T-cell (primary cell): ENCODE results near the gene HCAR2. TPM values are rescaled to one million over a fixed set of nuclear protein-coding genes. Genes with fewer than 3 reads are reported as not detected.
"Not testable (repeated sequence)": the region's sequence is repeated elsewhere in the genome, so short reads cannot be mapped to it uniquely, and the experiment has no call there.

Experiments used
- ATAC-seq, 4 experiments: fragments of 200-7000 bp in 3 of 4; fragments of 150-1000 bp in 1 of 4; cut with Tn5 transposase; replicated peaks in 1 of 4; 1 replicate in 3 of 4; 2 replicates in 1 of 4; pipeline ENCODE4 v1.10.0; 2021; ENCODE audit warnings: moderate library complexity in 3 of 4, mild to moderate bottlenecking in 2 of 4, moderate number of reproducible peaks in 1 of 4
- CTCF ChIA-PET, 2 donors: fragments of 300-600 bp; sonication (Branson Sonifier 250); formaldehyde crosslinking; loops; one replicate each; lab custom pipeline; 2022; ENCODE audit warnings: antibody characterized with exemption in 2 of 2; lab: Charles Lee
- POLR2A ChIA-PET, 2 donors: fragments of 300-600 bp; sonication (Branson Sonifier 250); formaldehyde crosslinking; loops; one replicate each; lab custom pipeline; 2022; ENCODE audit warnings: antibody characterized with exemption in 2 of 2; lab: Charles Lee
- DNase-seq, 35 experiments: peaks; one replicate each; pipeline versions ENCODE4 v3.0.0 to v3.0.0-alpha.2; 2013 to 2023
- H3K27ac ChIP-seq: one replicate; pipeline ENCODE4 v1.5.1; 2013; ENCODE audit warnings: low read length
- H3K27me3 ChIP-seq, 2 experiments: replicated peaks in 1 of 2; 1 replicate in 1 of 2; 2 replicates in 1 of 2; pipeline versions ENCODE4 v1.6.1 to v1.7.0; 2013; ENCODE audit warnings: low read length in 1 of 2, mixed read lengths in 1 of 2; ENCODE audit not compliant: control insufficient read depth in 2 of 2, insufficient read depth in 2 of 2; ENCODE audit errors: extremely low read depth in 1 of 2
- H3K36me3 ChIP-seq, 2 donors: 1 replicate in 1 of 2; 2 replicates in 1 of 2; pipeline versions ENCODE4 v1.6.1 to v1.7.0; 2013; ENCODE audit warnings: low read length in 1 of 2; ENCODE audit not compliant: control insufficient read depth in 2 of 2, insufficient read depth in 1 of 2; ENCODE audit errors: extremely low read depth in 1 of 2
- H3K4me1 ChIP-seq, 2 experiments: 1 replicate in 1 of 2; 2 replicates in 1 of 2; pipeline versions ENCODE4 v1.6.1 to v1.7.0; 2013; ENCODE audit warnings: low read length in 2 of 2, mixed read lengths in 1 of 2; ENCODE audit not compliant: insufficient read depth in 2 of 2, control insufficient read depth in 1 of 2; ENCODE audit errors: extremely low read depth in 1 of 2
- H3K4me3 ChIP-seq, 2 donors: 1 replicate in 1 of 2; 2 replicates in 1 of 2; pipeline versions ENCODE4 v1.5.1 to v1.7.0; 2013; ENCODE audit warnings: mild to moderate bottlenecking in 2 of 2, low read length in 1 of 2, moderate library complexity in 1 of 2; ENCODE audit not compliant: control insufficient read depth in 1 of 2; ENCODE audit errors: extremely low read depth in 1 of 2
- H3K9me3 ChIP-seq: 2 replicates; pipeline ENCODE4 v1.7.0; 2013
- H3K27ac Mint-ChIP-seq, 2 donors: one replicate each; pipeline ENCODE4 v1.8.0; 2020 to 2021; ENCODE audit warnings: mild to moderate bottlenecking in 2 of 2, mixed read lengths in 2 of 2
- H3K27me3 Mint-ChIP-seq, 2 donors: one replicate each; pipeline ENCODE4 v1.8.0; 2021 to 2022; ENCODE audit warnings: mixed read lengths in 2 of 2
- H3K36me3 Mint-ChIP-seq: one replicate; pipeline ENCODE4 v1.8.0; 2021; ENCODE audit warnings: mixed read lengths
- H3K4me1 Mint-ChIP-seq, 3 donors: one replicate each; pipeline ENCODE4 v1.8.0; 2020 to 2022; ENCODE audit warnings: mixed read lengths in 3 of 3, mild to moderate bottlenecking in 1 of 3
- H3K4me3 Mint-ChIP-seq, 3 donors: one replicate each; pipeline ENCODE4 v1.8.0; 2020 to 2022; ENCODE audit warnings: mild to moderate bottlenecking in 3 of 3, mixed read lengths in 3 of 3, moderate library complexity in 3 of 3
- H3K9me3 Mint-ChIP-seq, 3 donors: one replicate each; pipeline ENCODE4 v1.8.0; 2020 to 2022; ENCODE audit warnings: mixed read lengths in 3 of 3
- WGBS: methylation state at CpG from one replicate; pipeline ENCODE4 v1.1.5; 2013; ENCODE audit warnings: missing lambda C conversion rate; ENCODE audit not compliant: insufficient coverage; 5-methylcytosine and 5-hydroxymethylcytosine counted together
- total RNA-seq, 35 experiments: library from RNA in 6 of 35; stranded (reverse) in 6 of 35; fragments of 120-200 nt in 1 of 35; gene quantifications; one replicate each; pipeline versions ENCODE4 v1.2.1 to v1.2.4 and lab custom pipeline; 2013 to 2026

Gene HCAR2
- total RNA-seq, 5 donors from 2014 or later (not counting 1 experiment from before 2014, with no cell fraction given), result 0.23 TPM; not detected in 4

DNA sequence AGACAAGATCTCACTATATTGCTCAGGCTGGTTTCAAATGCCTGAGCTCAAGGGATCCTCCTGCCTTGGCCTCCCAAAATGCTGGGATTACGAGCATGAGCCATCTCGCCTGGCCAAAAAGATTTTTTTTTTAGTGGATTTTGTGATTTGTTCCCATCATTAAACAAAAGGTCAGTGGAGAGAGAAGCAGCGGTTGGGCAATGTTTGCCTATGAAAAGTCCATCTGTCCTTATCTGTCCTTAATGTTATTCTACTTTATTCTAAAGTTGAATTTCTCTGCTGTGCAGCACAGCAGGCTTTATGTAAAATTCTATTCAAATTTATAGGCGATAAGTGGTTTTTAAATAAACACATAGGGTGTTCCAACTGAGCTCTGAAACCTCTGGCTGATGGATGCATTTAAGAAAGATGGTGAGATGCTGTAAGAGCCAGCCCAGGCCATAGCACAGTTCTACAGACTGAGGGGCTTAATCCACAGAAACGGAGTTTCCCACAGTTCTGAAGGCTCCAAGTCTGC, 18.8 kb downstream of the HCAR2 start:
- Mint-ChIP-seq H3K9me3 (no peaks in the 10 kb centered on the region), H3K4me1 (no peaks in the 10 kb centered on the region), H3K4me3 (no peak overlapping the region), H3K36me3 (no peaks in the 10 kb centered on the region), H3K27me3 (no peaks in the 10 kb centered on the region), H3K27ac (no peak overlapping the region)
- H3K27me3 ChIP-seq, result no peaks in the 10 kb centered on the region
- H3K4me3 ChIP-seq, result no peak overlapping the region
- no peak overlapping the region for H3K27ac ChIP-seq
- H3K9me3 ChIP-seq, result no peaks in the 10 kb centered on the region
- ATAC-seq, result no peak
- WGBS, result 92% methylated on average over 1 of the region's 5 CpGs
- DNase-seq, result no peak
- no peaks in the 10 kb centered on the region for H3K36me3 ChIP-seq
- POLR2A ChIA-PET, result no interaction called here
- CTCF ChIA-PET, result interaction anchor here in 1 of 2 donors (0.6 kb wide), 1 partner anchor 9 kb away, joined by 3 read pairs; no protein-coding TSS in a partner anchor
- H3K4me1 ChIP-seq, result no peaks in the 10 kb centered on the region

DNA sequence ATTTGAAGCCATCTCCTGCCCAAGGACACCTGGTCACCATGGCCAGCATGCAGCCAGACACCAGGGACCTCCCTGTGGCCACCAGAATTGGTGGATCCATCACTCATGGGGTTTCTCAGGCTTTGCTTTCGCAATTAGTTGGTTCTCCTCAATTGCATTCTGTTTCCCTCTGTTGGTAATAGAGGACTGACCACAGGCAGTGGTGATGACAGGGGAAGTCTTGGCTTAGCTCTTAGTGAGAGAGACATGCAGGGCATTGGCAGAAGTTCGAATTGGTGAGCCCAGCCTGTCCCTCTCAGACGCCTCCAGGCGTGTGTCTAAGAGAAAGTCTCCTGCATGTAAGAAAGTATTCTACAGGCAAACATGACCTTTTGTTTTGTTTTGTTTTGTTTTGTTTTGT, 21.3 kb downstream of the HCAR2 start:
- Mint-ChIP-seq H3K9me3 (no peaks in the 10 kb centered on the region), H3K4me3 (no peak overlapping the region), H3K4me1 (no peaks in the 10 kb centered on the region), H3K27me3 (peaks cover 3 to 4% of the 10 kb centered on the region in 2 donors), H3K27ac (no peak overlapping the region), H3K36me3 (no peaks in the 10 kb centered on the region)
- H3K27ac ChIP-seq, result no peak overlapping the region
- ChIA-PET POLR2A (no interaction called here), CTCF (no interaction called here)
- ATAC-seq (no peak), DNase-seq (peak in 1 of 35 experiments; percentile 17)
- 82% methylated on average over 3 of the region's 4 CpGs for WGBS
- H3K36me3 ChIP-seq, result no peaks in the 10 kb centered on the region
- no peaks in the 10 kb centered on the region for H3K9me3 ChIP-seq
- H3K4me1 ChIP-seq, result no peaks in the 10 kb centered on the region
- no peak overlapping the region for H3K4me3 ChIP-seq
- peaks cover 0 to 9% of the 10 kb centered on the region in 2 experiments for H3K27me3 ChIP-seq

DNA sequence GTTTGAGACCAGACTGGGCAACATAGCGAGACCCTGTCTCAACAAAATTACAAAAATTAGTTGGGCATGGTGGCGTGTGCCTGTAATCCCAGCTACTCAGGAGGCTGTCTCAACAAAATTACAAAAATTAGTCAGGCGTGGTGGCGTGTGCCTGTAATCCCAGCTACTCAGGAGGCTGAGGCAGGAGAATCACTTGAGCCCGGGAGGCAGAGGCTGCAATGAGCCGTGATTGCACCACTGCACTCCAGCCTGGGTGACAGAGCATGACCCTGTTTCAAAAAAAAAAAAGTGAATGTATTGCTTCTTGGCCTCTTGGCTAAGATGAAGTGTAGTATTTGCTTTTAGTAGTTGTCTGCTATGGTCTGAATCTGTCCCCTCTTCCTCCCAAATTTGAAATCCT, 22.2 kb downstream of the HCAR2 start:
- DNase-seq, H3K4me3 Mint-ChIP-seq, H3K27me3 Mint-ChIP-seq, CTCF ChIA-PET, POLR2A ChIA-PET, H3K4me1 ChIP-seq, ATAC-seq, H3K4me1 Mint-ChIP-seq, H3K9me3 ChIP-seq, H3K36me3 ChIP-seq, H3K9me3 Mint-ChIP-seq, H3K27ac ChIP-seq, H3K27ac Mint-ChIP-seq, H3K36me3 Mint-ChIP-seq, H3K4me3 ChIP-seq: not testable (repeated sequence)
- WGBS, result 93% methylated on average over 4 of the region's 6 CpGs
- H3K27me3 ChIP-seq, result peaks cover 0 to 12% of the 10 kb centered on the region in 2 experiments

DNA sequence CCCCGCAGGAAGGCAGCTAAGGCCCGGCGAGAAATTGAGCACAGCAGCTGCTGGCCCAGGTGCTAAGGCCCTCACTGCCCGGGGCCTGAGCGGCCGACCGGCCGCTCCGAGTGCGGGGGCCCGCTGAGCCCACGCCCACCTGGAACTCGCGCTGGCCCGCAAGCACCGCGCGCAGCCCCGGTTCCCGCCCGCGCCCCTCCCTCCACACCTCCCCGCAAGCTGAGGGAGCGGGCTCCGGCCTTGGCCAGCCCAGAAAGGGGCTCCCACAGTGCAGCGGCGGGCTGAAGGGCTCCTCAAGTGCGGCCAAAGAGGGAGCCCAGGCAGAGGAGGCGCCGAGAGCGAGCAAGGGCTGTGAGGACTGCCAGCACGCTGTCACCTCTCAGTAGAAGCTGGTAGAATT, 26.4 kb downstream of the HCAR2 start:
- ATAC-seq, H3K36me3 Mint-ChIP-seq, CTCF ChIA-PET, DNase-seq, H3K9me3 ChIP-seq, H3K4me3 Mint-ChIP-seq, POLR2A ChIA-PET, H3K36me3 ChIP-seq, H3K9me3 Mint-ChIP-seq, H3K4me1 ChIP-seq, H3K27ac Mint-ChIP-seq, H3K4me1 Mint-ChIP-seq, H3K27ac ChIP-seq, H3K4me3 ChIP-seq: not testable (repeated sequence)
- peaks cover 0 to 21% of the 10 kb centered on the region in 2 experiments for H3K27me3 ChIP-seq
- 94% methylated on average over 15 of the region's 32 CpGs for WGBS
- peaks cover 4 to 11% of the 10 kb centered on the region in 2 donors for H3K27me3 Mint-ChIP-seq

DNA sequence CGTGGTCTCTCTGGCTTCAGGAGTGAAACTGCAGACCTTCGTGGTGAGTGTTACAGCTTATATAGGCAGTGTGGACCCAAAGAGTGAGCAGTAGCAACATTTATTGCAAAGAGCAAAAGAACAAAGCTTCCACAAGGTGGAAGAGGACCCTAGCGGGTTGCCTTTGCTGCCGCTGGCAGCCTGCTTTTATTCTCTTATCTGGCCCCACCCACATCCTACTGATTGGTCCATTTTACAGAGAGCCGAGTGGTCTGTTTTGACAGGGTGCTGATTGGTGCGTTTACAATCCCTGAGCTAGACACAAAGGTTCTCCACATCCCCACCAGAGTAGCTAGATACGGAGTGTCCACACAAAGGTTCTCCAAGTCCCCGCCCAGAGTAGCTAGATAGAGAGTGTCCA, 27.1 kb downstream of the HCAR2 start:
- H3K27me3 Mint-ChIP-seq, result peaks cover 4 to 11% of the 10 kb centered on the region in 2 donors
- H3K9me3 Mint-ChIP-seq, H3K27ac ChIP-seq, H3K4me1 ChIP-seq, DNase-seq, H3K27ac Mint-ChIP-seq, H3K9me3 ChIP-seq, H3K36me3 ChIP-seq, H3K4me3 Mint-ChIP-seq, H3K4me1 Mint-ChIP-seq, ATAC-seq, POLR2A ChIA-PET, H3K4me3 ChIP-seq, CTCF ChIA-PET, H3K36me3 Mint-ChIP-seq: not testable (repeated sequence)
- WGBS, result 59% methylated on average over 2 of the region's 8 CpGs
- peaks cover 0 to 21% of the 10 kb centered on the region in 2 experiments for H3K27me3 ChIP-seq

DNA sequence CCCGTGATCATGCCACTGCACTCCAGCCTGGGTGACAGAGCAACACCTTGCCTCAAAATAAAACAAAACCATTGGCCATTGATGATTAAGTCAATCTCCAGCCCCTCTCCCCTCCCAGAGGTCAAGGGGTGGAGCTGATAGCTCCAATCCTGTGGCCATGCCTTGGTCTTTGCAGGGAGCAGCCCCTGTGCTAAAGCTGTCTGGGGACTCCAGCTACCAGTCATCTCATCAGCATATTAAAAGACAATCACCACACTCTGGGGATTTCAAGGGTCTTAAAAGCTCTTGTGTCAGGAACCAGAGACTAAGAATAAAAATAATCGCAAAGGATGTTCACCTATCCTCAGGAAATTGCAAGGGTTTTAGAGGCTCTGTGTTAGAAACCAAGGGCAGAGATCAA, 30.6 kb downstream of the HCAR2 start:
- ATAC-seq (no peak), DNase-seq (no peak)
- no peak overlapping the region for H3K4me3 Mint-ChIP-seq
- no peaks in the 10 kb centered on the region for H3K9me3 ChIP-seq
- no peaks in the 10 kb centered on the region for H3K4me1 Mint-ChIP-seq
- no peaks in the 10 kb centered on the region for H3K36me3 Mint-ChIP-seq
- no peak overlapping the region for H3K4me3 ChIP-seq
- H3K27ac Mint-ChIP-seq, result no peak overlapping the region
- ChIA-PET POLR2A (no interaction called here), CTCF (no interaction called here)
- H3K36me3 ChIP-seq, result no peaks in the 10 kb centered on the region
- no peaks in the 10 kb centered on the region for H3K4me1 ChIP-seq
- peaks cover 0 to 14% of the 10 kb centered on the region in 2 experiments for H3K27me3 ChIP-seq
- H3K9me3 Mint-ChIP-seq, result no peaks in the 10 kb centered on the region
- peaks cover 4 to 11% of the 10 kb centered on the region in 2 donors for H3K27me3 Mint-ChIP-seq
- no peak overlapping the region for H3K27ac ChIP-seq
- 75% methylated on average over 1 of the region's 2 CpGs for WGBS
